ENCODE measurements around the gene KRT78.
"Not testable (repeated sequence)": the region's sequence is repeated elsewhere in the genome, so short reads cannot be mapped to it uniquely, and the experiment has no call there.

The KRT78 gene

GRCh38 chr12:52809166-52809565, 39.6 kb downstream of the KRT78 start:
- DNase-seq, result no peak

- DNase-seq, result no peak
Observed at GRCh38 chr12:52808573-52809160, 40.1 kb downstream of the KRT78 start.

GRCh38 chr12:52807544-52808470, 41.0 kb downstream of the KRT78 start:
- no peak for DNase-seq

GRCh38 chr12:52806821-52807543, 41.8 kb downstream of the KRT78 start:
- DNase-seq, result no peak

- no peak for DNase-seq
Observed at GRCh38 chr12:52806169-52806811, 42.5 kb downstream of the KRT78 start.

GRCh38 chr12:52805739-52806138, 43.1 kb downstream of the KRT78 start:
- DNase-seq, result no peak

GRCh38 chr12:52805000-52805399, 43.8 kb downstream of the KRT78 start:
- no peak for DNase-seq

GRCh38 chr12:52802442-52802841, 46.4 kb downstream of the KRT78 start:
- no peak for DNase-seq

GRCh38 chr12:52801773-52802172, 47.0 kb downstream of the KRT78 start:
- no peak for DNase-seq

GRCh38 chr12:52800259-52800917, 48.4 kb downstream of the KRT78 start:
- no peak for DNase-seq

GRCh38 chr12:52799505-52800211, 49.1 kb downstream of the KRT78 start:
- no peak for DNase-seq

- DNase-seq, result no peak
Observed at GRCh38 chr12:52798671-52799504, 49.9 kb downstream of the KRT78 start.

GRCh38 chr12:52798003-52798670, 50.7 kb downstream of the KRT78 start:
- DNase-seq, result no peak

GRCh38 chr12:52797529-52797894, 51.3 kb downstream of the KRT78 start:
- no peak for DNase-seq

- no peak for DNase-seq
Observed at GRCh38 chr12:52796839-52797528, 51.8 kb downstream of the KRT78 start.

- no peak for DNase-seq
Observed at GRCh38 chr12:52796429-52796794, 52.4 kb downstream of the KRT78 start.

GRCh38 chr12:52795694-52796428, 52.9 kb downstream of the KRT78 start, which contains the start of gene KRT3:
Gene KRT3, minus strand, starts transcription at chr12:52796117. Its CDS starts 75 bp downstream, at chr12:52796042.
- DNase-seq, result no peak

- DNase-seq, result not testable (repeated sequence)
Observed at GRCh38 chr12:52795332-52795674, 53.5 kb downstream of the KRT78 start.
